AG10803 (cell line): ENCODE results near the gene DHRS2.

ENCODE experiments used
- DNase-seq: peaks from one replicate; pipeline ENCODE4 v3.0.0; 2010; ENCODE audit warnings: low read depth
- H3K4me3 ChIP-seq: 2 replicates; pipeline ENCODE4 v1.5.1; 2011; ENCODE audit warnings: mild to moderate bottlenecking, low read length, control low read depth
- TF ChIP-seq, protein P1 (sequence below): conservative IDR thresholded peaks from 2 replicates; pipeline ENCODE4 v1.5.1; 2011; ENCODE audit warnings: mild to moderate bottlenecking, low read length, control low read depth, inconsistent platforms

DHRS2 gene

DNA sequence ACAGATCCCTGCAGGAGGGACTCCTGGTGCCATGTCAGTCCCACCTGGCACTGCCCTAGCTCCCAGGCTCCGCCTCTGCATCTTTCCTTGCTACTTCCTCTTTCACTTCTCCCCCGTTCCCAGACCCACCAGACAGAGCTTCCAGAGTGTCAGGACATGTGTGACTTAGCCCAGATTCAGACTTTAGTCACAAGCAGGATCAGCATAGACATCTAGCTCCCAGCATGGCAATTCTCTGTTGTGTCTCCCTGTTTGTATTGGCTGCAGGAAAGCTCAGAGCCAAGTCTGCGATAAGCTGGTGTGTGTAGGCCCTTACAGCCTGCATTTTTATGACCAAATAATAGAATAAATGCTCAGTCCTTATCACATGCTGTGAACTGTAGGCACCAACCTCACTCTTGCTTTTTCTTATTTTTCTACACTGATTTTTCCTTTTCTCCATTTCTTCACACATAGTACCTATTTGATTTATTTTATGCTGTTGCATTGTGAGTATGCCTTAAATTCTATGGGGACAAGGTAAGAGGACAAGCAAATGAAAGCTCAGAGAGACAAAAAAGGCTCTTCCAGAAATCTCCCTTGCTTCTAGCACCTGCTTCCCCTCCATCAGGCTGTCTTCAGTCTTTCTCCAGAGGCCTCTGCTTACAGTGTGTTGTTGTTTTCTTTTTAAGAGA, 5.9 kb downstream of the DHRS2 start:
- DNase-seq = no peak
- no peak overlapping the region for H3K4me3 ChIP-seq
- TF ChIP-seq, protein P1, sequence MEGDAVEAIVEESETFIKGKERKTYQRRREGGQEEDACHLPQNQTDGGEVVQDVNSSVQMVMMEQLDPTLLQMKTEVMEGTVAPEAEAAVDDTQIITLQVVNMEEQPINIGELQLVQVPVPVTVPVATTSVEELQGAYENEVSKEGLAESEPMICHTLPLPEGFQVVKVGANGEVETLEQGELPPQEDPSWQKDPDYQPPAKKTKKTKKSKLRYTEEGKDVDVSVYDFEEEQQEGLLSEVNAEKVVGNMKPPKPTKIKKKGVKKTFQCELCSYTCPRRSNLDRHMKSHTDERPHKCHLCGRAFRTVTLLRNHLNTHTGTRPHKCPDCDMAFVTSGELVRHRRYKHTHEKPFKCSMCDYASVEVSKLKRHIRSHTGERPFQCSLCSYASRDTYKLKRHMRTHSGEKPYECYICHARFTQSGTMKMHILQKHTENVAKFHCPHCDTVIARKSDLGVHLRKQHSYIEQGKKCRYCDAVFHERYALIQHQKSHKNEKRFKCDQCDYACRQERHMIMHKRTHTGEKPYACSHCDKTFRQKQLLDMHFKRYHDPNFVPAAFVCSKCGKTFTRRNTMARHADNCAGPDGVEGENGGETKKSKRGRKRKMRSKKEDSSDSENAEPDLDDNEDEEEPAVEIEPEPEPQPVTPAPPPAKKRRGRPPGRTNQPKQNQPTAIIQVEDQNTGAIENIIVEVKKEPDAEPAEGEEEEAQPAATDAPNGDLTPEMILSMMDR = no peak

DNA sequence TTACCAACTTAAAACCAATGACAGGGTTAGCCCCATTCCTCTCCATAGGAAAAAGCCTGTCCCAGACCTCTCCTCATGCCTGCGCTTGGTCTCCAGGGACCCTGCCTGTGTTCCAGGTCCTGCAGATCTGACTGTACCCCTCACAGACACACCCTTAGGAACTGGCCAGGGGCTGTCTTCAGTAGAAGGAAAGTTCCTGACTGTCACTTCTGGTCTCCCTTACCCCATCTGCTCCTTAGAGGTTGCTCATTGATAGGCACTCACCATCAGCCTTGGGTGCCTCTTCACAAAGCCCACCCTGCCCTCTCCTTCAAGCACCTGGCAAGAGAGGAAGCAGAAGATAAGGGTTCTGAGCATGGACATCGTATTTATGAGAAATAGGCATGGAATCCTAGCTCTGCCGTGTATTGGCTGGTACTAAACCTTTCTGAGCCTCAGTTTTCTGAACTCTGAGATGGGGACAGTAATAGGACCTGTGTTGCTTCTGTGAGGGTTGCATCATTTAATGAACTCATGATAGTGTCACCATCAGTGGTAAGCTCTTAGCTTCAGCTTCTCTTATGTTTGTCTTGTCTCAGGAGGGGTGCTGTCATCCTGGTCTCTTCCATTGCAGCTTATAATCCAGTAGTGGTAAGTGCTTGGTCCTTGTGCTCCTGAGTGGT, 7.5 kb downstream of the DHRS2 start:
- TF ChIP-seq, protein P1 = no peak
- DNase-seq = no peak
- no peak overlapping the region for H3K4me3 ChIP-seq

DNA sequence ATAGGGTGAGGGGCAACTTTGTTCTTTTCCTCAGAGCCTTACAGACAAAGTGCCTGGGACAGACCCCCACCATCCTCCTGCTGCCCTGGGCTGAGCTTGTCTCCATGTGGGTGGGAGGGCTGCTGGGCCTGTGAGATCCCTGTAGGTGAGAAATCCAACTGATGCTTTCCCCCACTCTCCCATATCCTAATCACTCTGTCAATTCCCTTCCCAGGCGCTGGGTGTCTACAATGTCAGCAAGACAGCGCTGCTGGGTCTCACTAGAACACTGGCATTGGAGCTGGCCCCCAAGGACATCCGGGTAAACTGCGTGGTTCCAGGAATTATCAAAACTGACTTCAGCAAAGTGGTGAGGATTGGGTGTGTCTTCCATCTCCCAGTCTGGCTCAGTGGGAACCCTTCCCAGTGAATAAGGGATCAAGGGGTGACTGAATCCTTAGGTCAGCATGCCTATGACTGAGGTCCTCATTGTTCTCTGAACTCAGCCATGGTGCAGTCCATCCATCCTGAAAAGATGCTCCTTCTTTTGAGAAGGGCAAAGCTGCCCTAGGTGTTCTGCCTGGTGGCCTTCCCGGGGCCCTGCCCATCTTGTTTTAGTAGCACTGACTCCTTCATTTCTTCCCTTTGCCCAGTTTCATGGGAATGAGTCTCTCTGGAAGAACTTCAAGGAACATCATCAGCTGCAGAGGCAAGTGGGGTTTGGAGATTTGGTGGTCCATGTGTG, 8.2 kb downstream of the DHRS2 start:
- no peak overlapping the region for H3K4me3 ChIP-seq
- no peak for DNase-seq
- TF ChIP-seq, protein P1 = no peak

DNA sequence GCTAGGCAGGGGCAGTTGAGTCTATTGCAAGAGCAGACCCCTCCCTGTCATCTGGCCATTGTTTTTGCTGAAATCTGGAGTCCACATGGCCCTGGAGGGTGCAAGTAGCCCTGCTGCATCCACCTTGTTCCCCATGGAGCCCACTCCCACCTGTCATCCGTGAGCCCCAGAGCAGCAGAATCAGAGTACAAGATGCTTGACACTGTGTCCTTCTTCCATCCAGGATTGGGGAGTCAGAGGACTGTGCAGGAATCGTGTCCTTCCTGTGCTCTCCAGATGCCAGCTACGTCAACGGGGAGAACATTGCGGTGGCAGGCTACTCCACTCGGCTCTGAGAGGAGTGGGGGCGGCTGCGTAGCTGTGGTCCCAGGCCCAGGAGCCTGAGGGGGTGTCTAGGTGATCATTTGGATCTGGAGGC, 8.8 kb downstream of the DHRS2 start:
- H3K4me3 ChIP-seq = no peak overlapping the region
- DNase-seq = no peak
- TF ChIP-seq, protein P1 = no peak

DNA sequence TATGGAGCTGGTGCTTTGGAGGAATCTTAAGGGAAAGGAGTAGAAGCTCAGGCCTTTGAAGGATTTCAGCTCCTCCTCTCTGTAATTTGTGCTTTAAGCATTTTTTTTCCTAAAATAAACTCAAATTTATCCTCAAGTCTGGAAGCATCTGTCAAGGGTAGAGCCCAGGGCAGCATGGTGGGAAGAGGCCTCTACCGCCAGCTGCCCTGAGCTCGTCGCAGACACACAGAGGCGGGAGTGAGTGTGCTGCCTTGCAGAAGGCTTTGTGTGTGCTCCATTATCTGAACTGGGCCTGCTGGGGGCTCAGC, 9.3 kb downstream of the DHRS2 start:
- no peak for DNase-seq
- no peak overlapping the region for H3K4me3 ChIP-seq
- TF ChIP-seq, protein P1 = no peak

DNA sequence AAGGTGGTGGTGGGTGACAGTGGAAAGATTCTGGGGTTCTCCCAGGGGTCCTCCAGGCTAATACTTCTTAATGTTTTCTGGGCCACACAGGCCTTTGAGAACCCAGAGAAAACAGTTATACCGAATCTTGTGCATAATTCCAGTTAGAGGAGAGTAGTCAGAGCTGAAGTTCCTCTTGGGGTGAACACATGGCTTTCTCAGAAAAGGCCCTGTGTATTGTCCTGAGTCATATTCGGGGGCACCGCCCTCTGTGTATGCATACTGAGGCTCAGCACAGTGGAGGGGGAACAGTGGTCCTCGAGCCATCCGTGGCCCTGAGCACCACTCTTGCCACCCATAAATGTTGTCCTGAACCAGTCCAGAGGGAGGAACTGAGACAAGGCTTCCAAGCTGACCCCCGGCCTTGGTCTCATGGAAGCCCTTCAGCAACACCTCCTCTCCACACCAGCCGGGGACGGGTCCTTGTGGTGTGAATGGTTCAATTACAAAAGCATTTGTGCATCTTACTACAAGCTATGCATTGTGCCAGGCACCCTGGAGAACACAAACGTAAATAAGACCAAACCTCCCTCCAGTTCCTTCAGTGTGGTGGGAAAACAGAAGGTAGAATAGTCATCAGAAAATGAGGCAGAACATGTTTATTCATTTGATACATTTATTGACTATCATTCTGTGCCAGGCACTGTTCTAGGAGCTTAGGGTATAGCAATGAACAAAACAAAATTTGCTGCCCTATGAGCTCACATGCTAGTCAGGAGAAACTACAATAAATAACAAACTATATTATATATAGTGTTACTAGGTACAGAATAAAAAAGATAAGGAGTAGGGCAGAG, 9.9 kb downstream of the DHRS2 start:
- TF ChIP-seq, protein P1 = no peak
- DNase-seq = no peak
- H3K4me3 ChIP-seq = no peak overlapping the region
